ENCODE results near the gene ANGPTL2. TPM values are rescaled to one million over a fixed set of nuclear protein-coding genes. Genes with fewer than 3 reads are reported as not detected.

ANGPTL2 gene
- total RNA-seq, 1 donor from 2014 or later: 27.4 TPM

Other genes with a start within 250 kb of the ANGPTL2 start
- gene RALGPS1, start 207.9 kb downstream of the ANGPTL2 start, total RNA-seq: 21.1 TPM
- gene GARNL3, start 142.1 kb upstream of the ANGPTL2 start, total RNA-seq: 17.3 TPM

Data from left ventricle myocardium superior (tissue), 1 donor.